Medulla oblongata (tissue), 1 donor: ENCODE measurements around the gene PANK1.

Source experiments
- DNase-seq: peaks from one replicate; pipeline ENCODE4 v3.0.0-alpha.2; 2015; ENCODE audit errors: extremely low spot score

PANK1 gene

DNA sequence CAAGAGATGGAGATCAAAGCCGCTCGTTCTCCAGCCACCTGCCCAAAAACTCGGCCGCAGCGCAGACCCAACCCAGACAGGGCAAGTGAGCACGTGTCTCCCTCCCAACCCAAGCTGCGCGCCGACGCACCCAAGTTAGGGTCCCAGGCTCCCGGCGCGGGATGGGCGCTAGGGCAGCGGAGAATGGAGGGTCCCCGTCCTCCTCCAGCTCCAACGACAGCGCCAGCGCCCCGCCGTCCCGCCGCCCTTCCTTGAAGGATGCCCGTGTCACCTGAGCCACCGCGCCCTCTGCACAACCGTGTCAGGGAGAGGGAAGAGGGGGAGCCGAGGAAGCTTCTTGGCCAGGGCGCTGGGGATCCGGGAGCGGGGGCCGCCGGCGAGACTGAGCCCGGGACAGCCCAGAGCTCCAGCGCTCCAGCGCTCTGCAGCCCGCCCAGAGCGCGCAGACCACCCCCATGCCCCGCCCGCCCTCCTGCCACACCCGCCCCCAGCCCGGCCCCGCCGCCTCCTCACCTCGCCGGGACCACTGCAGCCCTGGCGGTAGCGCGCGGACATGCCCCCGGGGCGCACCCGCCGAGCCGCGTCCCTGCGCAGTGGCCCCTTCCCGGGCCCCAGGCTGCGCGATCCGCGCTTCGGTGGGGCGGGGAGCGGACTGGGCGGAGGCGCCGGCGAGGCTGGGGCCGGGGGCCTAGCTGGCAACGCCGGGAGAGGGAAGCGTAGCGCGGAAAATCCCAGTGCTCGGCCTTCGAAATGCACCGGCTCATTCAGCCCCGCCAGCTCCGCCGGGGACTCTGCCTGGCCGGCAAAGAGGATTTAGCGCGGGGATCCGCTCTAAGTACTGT, 109.7 kb downstream of the PANK1 start, which contains the start of gene SLC16A12:
Gene SLC16A12, minus strand, starts transcription at position 424 of the 842 bp plus-strand sequence. CDS start 73,016 bp downstream, outside the sequence.
- no peak for DNase-seq

DNA sequence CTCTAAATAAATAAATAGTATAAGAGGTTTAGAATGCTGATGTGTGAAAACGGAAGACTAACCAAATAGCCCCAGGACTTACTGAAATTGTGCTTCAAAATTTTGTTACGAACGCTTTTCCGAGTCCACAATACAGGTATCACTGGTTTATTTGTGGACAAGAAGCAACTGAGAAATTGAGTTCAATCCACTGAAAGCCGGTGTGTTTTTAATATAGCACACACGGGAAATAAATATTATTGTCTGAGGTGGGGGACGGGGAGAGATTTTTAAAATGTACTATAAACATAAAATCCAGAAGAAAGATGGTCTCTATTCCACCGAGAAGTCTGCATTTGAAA, 110.2 kb downstream of the PANK1 start:
- DNase-seq = no peak
